Measurements from ENCODE around the gene GGT6. TPM values are rescaled to one million over a fixed set of nuclear protein-coding genes. Genes with fewer than 3 reads are reported as not detected.

The GGT6 gene
- total RNA-seq, 1 experiment from 2014 or later: not detected

DNA sequence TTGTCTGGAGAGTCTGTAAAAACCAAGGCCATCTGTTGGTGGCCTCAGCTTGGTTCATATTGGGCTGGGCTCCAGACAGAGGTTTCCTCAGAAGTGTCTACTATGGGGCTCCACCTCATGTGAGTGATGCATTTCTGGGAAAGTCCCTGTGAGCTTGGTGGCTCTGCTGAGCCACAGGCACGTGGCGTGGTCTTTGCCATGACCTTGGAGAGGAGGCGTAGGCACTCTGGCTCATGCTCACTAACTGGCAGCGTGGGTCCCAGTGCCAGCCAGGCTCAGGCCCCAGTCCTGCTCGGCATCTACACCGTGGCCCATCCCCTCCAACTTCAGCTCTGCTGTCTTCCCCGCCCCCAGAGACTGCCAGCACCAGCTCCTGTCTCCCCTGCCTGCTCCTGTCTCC, 13.3 kb upstream of the GGT6 start:
- BruUV-seq (replicated peaks): no TSS peak
- TF ChIP-seq, protein P1, sequence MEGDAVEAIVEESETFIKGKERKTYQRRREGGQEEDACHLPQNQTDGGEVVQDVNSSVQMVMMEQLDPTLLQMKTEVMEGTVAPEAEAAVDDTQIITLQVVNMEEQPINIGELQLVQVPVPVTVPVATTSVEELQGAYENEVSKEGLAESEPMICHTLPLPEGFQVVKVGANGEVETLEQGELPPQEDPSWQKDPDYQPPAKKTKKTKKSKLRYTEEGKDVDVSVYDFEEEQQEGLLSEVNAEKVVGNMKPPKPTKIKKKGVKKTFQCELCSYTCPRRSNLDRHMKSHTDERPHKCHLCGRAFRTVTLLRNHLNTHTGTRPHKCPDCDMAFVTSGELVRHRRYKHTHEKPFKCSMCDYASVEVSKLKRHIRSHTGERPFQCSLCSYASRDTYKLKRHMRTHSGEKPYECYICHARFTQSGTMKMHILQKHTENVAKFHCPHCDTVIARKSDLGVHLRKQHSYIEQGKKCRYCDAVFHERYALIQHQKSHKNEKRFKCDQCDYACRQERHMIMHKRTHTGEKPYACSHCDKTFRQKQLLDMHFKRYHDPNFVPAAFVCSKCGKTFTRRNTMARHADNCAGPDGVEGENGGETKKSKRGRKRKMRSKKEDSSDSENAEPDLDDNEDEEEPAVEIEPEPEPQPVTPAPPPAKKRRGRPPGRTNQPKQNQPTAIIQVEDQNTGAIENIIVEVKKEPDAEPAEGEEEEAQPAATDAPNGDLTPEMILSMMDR (conservative IDR thresholded peaks at IDR 0.05; ENCODE audit: low read depth, low read length): no peak
- TF ChIP-seq EZH2 (IDR thresholded peaks at IDR 0.05; ENCODE audit: borderline replicate concordance, low read depth, low read length, poor library complexity, severe bottlenecking): no peak

GRCh38 chr17:4573115-4573514, 12.7 kb upstream of the GGT6 start:
- Histone ChIP-seq H3K4me3 (ENCODE audit: low read depth, low read length, poor library complexity, severe bottlenecking) (no peak overlapping the region), H3K27ac (ENCODE audit: low read depth, low read length, poor library complexity, severe bottlenecking) (no peak overlapping the region), H3K27me3 (replicated peaks; ENCODE audit: insufficient read depth, low read depth, low read length, poor library complexity) (no peaks in the 10 kb centered on the region), H3K9me3 (ENCODE audit: low read depth, low read length, poor library complexity, severe bottlenecking) (no peaks in the 10 kb centered on the region), H3K4me1 (ENCODE audit: insufficient read depth, low read length, poor library complexity, severe bottlenecking) (no peaks in the 10 kb centered on the region), H3K36me3 (ENCODE audit: insufficient read depth, low read length, poor library complexity, severe bottlenecking) (no peaks in the 10 kb centered on the region)
- intact Hi-C loops (cut with micrococcal nuclease; ENCODE audit: unreplicated experiment): no loop called here
- BruUV-seq (replicated peaks): no TSS peak
- POLR2A ChIA-PET (ENCODE audit: low non-redundant PET): no interaction called here
- TF ChIP-seq, protein P1 (conservative IDR thresholded peaks at IDR 0.05; ENCODE audit: low read depth, low read length): no peak
- TF ChIP-seq EZH2 (IDR thresholded peaks at IDR 0.05; ENCODE audit: borderline replicate concordance, low read depth, low read length, poor library complexity, severe bottlenecking): no peak
- no peak for DNase-seq (ENCODE audit: low spot score)
- CTCF ChIA-PET: no interaction called here

More for the DNA sequence above, 13.3 kb upstream of the GGT6 start:
- no peak overlapping the region for H3K27ac ChIP-seq (ENCODE audit: low read depth, low read length, poor library complexity, severe bottlenecking)
- ChIA-PET CTCF (no interaction called here), POLR2A (ENCODE audit: low non-redundant PET) (no interaction called here)
- no peaks in the 10 kb centered on the region for H3K9me3 ChIP-seq (ENCODE audit: low read depth, low read length, poor library complexity, severe bottlenecking)
- no peaks in the 10 kb centered on the region for H3K27me3 ChIP-seq (replicated peaks; ENCODE audit: insufficient read depth, low read depth, low read length, poor library complexity)
- no peak overlapping the region for H3K4me3 ChIP-seq (ENCODE audit: low read depth, low read length, poor library complexity, severe bottlenecking)
- DNase-seq (ENCODE audit: low spot score): no peak
- H3K36me3 ChIP-seq (ENCODE audit: insufficient read depth, low read length, poor library complexity, severe bottlenecking): no peaks in the 10 kb centered on the region
- H3K4me1 ChIP-seq (ENCODE audit: insufficient read depth, low read length, poor library complexity, severe bottlenecking): no peaks in the 10 kb centered on the region
- intact Hi-C loops (cut with micrococcal nuclease; ENCODE audit: unreplicated experiment): no loop called here

DNA sequence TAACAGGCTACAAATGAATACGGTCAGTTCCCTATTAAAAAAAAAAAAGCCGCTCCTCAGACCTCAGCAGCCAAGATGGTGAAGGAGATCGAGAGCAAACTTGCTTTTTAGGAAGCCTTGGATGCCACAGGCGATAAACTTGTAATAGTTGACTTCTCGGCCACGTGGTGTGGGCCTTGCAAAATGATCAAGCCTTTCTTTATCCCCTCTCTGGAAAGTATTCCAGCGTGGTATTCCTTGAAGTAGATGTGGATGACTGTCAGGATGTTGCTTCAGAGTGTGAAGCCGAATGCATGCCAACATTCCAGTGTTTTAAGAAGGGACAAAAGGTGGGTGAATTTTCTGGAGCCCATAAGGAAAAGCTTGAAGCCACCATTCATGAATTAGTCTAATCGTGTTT, 11.8 kb upstream of the GGT6 start:
- no peak overlapping the region for H3K4me3 ChIP-seq (ENCODE audit: low read depth, low read length, poor library complexity, severe bottlenecking)
- no peaks in the 10 kb centered on the region for H3K36me3 ChIP-seq (ENCODE audit: insufficient read depth, low read length, poor library complexity, severe bottlenecking)
- ChIA-PET POLR2A (ENCODE audit: low non-redundant PET) (no interaction called here), CTCF (no interaction called here)
- no peaks in the 10 kb centered on the region for H3K4me1 ChIP-seq (ENCODE audit: insufficient read depth, low read length, poor library complexity, severe bottlenecking)
- BruUV-seq (replicated peaks): no TSS peak
- intact Hi-C loops (cut with micrococcal nuclease; ENCODE audit: unreplicated experiment): no loop called here
- no peak for DNase-seq (ENCODE audit: low spot score)
- H3K27me3 ChIP-seq (replicated peaks; ENCODE audit: insufficient read depth, low read depth, low read length, poor library complexity): no peaks in the 10 kb centered on the region
- H3K27ac ChIP-seq (ENCODE audit: low read depth, low read length, poor library complexity, severe bottlenecking): no peak overlapping the region
- no peak for TF ChIP-seq EZH2 (IDR thresholded peaks at IDR 0.05; ENCODE audit: borderline replicate concordance, low read depth, low read length, poor library complexity, severe bottlenecking)
- TF ChIP-seq, protein P1 (conservative IDR thresholded peaks at IDR 0.05; ENCODE audit: low read depth, low read length): no peak
- H3K9me3 ChIP-seq (ENCODE audit: low read depth, low read length, poor library complexity, severe bottlenecking): no peaks in the 10 kb centered on the region

All from A673 (cell line).